Forelimb muscle (tissue), 1 donor: ENCODE data around the gene MLPH. TPM values are rescaled to one million over a fixed set of nuclear protein-coding genes. Genes with fewer than 3 reads are reported as not detected.

ENCODE experiments used
- DNase-seq: peaks from one replicate; pipeline ENCODE4 v3.0.0-alpha.2; 2013; ENCODE audit warnings: low read depth
- polyA plus RNA-seq: library from polyadenylated mRNA; unstranded; fragments of 120-200 nt; gene quantifications from one replicate; pipeline ENCODE4 v1.2.1, GENCODE V29; 2013; ENCODE audit not compliant: insufficient read length

Gene MLPH
- polyA plus RNA-seq, 1 donor: 1.0 TPM

DNA sequence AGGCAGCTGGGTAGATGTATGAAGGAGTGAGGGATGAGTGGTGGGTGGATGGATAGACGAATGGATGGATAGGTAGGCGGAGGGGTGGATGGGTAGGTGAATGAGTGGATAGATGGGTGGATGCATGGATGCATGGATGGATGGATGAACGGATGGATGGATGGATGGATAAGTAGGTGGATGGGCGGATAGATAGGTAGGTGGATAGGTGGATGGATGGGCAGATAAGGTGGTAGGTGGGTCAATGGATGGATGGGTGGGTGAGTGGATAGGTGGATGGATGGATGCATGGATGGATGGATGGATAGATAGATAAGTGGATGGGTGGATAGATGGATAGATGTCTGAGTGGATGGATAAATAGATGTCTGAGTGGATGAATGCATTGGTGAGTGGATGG is 30.1 kb downstream of the MLPH start:
- no peak for DNase-seq

GRCh38 chr2:237517990-237518389 is 30.9 kb downstream of the MLPH start:
- DNase-seq: no peak

DNA sequence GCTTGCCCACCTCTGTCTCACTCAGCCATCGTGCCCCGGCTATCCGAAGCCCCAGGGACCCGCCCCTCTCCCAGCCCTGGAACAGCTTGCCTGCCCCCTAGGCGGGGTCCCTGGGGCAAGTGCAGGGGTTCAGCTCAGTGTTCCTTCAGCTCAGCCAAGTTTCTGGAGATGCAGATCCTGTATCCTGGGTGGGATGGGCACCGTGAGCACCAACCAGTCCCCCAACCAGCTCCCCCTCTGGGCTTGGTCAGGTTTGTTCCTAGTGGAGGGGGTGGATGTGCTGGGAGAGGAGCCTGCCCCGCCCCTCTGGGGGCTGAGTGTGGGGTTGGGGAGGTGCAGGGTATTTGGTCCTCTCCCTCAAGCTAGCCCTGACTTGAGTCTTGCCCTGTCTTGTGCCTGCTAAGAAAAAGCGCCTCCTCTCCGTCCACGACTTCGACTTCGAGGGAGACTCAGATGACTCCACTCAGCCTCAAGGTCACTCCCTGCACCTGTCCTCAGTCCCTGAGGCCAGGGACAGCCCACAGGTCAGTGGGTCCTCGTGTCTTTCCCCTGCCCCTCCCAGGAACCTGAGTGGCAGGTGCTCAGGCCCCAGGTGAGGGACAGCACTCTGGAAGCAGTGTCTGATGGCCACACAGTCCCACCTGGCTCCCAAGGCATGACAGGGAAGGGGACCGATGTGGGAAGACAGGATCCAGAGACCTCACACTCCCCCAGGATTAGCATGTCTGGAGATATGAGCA is 32.6 kb downstream of the MLPH start:
- no peak for DNase-seq

- no peak for DNase-seq
These were observed 33.2 kb downstream of the MLPH start for GRCh38 chr2:237520290-237520689.

- no peak for DNase-seq
These were observed 37.6 kb downstream of the MLPH start for GRCh38 chr2:237524631-237525030.

- no peak for DNase-seq
These were observed 38.6 kb downstream of the MLPH start for GRCh38 chr2:237525559-237526157.

GRCh38 chr2:237527233-237527632 is 40.2 kb downstream of the MLPH start:
- no peak for DNase-seq

GRCh38 chr2:237527766-237528165 is 40.7 kb downstream of the MLPH start:
- DNase-seq: no peak

DNA sequence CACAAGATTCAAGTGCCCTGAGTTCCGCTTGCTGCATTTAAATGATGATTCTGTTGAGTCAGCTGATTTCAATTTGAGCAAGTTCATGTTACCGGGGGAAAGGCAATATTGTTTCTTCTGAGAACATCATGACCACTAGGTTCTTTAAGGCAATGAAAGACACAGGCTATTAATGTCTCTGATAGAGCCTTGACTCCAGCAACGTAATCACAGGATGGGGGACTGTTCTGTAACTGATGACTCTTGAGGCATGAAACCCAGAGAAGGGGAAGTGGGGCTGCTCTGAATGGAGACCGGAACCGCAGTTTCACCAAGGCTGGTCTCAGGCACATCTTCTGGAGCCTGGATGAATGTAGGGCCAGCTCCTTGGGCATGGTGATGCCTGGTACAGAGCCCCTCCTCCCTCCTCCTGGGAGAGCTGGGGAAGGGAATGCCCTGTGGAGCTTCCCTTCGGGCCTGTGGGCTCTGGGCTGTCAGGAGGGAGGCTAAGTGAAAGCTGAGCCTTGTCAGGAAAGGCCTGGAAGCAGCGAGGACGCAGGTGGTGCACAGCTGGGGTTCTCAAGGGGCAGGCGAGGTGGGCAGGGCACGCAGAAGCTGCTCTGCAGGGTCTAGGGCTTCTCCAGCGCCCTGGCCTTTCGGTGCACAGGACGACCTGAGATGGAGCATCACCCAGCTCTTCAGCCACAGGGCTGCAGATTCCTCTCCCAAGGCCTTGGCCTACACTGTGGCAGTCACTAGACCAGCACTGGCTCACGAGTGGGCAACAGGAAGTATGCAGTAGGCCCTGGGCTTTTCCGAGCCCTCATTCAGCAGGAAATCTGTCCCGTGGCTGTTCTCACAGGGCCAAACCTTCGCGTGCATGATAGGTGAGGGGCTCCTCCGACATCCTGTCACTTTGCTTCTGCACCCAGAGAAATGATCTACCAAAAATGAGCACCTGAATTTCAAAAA is 42.7 kb downstream of the MLPH start:
- DNase-seq: no peak

- no peak for DNase-seq
These were observed 43.7 kb downstream of the MLPH start for GRCh38 chr2:237530472-237531433.

GRCh38 chr2:237532160-237532559 is 45.1 kb downstream of the MLPH start:
- no peak for DNase-seq

- no peak for DNase-seq
These were observed 46.7 kb downstream of the MLPH start for GRCh38 chr2:237533668-237534161.

DNA sequence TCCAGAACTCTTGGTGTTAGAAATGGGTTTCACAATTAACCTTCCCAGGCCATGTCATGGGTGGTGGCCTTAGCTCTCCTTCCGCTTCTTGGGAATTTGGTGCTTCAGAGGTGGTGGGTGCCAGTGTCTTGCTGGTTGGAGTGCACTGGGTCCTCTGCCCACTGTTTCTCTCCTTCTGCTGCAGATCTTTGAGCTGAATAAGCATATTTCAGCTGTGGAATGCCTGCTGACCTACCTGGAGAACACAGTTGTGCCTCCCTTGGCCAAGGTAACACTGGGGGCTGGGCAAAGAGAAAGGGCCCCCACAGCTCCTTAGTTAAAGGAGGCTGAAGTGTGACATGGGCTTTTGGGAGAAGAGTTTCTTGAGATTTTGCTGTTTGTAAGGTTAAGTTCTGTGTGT is 47.3 kb downstream of the MLPH start:
- DNase-seq: no peak

- no peak for DNase-seq
These were observed 48.5 kb downstream of the MLPH start for GRCh38 chr2:237535385-237536082.

GRCh38 chr2:237536083-237536415 is 49.0 kb downstream of the MLPH start:
- no peak for DNase-seq

- DNase-seq: no peak
These were observed 49.6 kb downstream of the MLPH start for GRCh38 chr2:237536617-237537016.

- DNase-seq: no peak
These were observed 51.1 kb downstream of the MLPH start for GRCh38 chr2:237538001-237538720.

DNA sequence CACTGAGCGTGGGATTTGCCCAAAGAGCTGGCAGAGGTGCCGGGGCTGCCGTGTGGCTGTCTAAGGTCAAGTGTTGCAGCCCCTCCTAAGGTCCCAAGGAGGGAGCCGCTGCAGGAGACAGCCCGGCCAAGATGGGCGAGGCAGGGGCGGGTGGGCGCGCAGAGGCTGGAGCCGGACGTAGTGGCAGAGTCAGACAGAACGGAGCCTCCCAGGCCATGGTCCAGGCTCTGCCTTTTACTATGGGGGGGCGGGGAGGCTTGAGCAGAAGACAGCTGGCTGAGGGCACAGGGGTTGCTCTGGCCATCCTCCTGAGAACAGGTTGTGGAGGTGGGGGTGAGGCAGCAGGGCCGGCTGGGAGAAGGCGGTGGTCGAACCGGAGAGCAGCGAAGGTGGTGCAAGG is 51.9 kb downstream of the MLPH start:
- DNase-seq: no peak

DNA sequence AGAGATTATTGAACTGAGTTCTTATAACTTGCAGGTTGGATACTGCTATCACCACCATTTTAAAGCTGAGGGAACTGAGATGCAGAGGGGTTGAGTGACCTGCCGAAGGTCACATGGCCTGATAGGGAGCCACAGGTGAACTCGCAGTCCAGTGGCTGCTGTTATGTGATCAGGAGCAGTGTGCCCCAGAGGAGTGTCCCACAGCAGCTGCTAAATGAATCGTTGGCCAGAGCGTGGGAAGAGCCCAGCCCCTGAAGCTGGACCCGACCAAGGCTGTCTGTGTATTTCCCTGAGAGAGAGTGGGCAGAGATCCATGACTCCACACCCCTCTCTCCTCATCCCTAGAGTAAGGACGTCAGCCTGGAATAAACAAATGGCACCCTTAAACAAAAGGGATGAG is 52.6 kb downstream of the MLPH start:
- DNase-seq: no peak

GRCh38 chr2:237540223-237540775 is 53.2 kb downstream of the MLPH start:
- DNase-seq: no peak
